SK-N-SH treated with all-trans-retinoic acid at 6 μM for 48 hours (cell line): ENCODE data around the gene UROS.

Experiments
- ATAC-seq: fragments of 200-7000 bp; cut with Tn5 transposase; 3 replicates; pipeline ENCODE4 v1.9.1; 2020; ENCODE audit warnings: mild to moderate bottlenecking, moderate library complexity
- CSDC2 ChIP-seq: fragments of 250-450 bp; sonication (Bioruptor Pico); IDR thresholded peaks from 2 replicates; pipeline ENCODE4 v1.5.0; 2020; ENCODE audit warnings: mild to moderate bottlenecking, moderate library complexity
- GLIS3 ChIP-seq: fragments of 250-450 bp; sonication (Bioruptor Pico); IDR thresholded peaks from 2 replicates; pipeline ENCODE4 v1.5.0; 2020; ENCODE audit warnings: mild to moderate bottlenecking, moderate library complexity
- ISL1 ChIP-seq: fragments of 250-450 bp; sonication (Bioruptor Pico); IDR thresholded peaks from 2 replicates; pipeline ENCODE4 v2.1.2; 2022; ENCODE audit warnings: mild to moderate bottlenecking, moderate library complexity
- OSR1 ChIP-seq: fragments of 250-450 bp; sonication (Bioruptor Pico); IDR thresholded peaks from 2 replicates; pipeline ENCODE4 v1.8.0; 2022; ENCODE audit warnings: moderate library complexity, mild to moderate bottlenecking, inconsistent platforms
- PPARA ChIP-seq: fragments of 250-450 bp; sonication (Bioruptor Pico); IDR thresholded peaks from 2 replicates; pipeline ENCODE4 v1.5.0; 2020; ENCODE audit warnings: mild to moderate bottlenecking, borderline replicate concordance
- RARB ChIP-seq: fragments of 250-450 bp; sonication (Bioruptor Pico); IDR thresholded peaks from 2 replicates; pipeline ENCODE4 v1.8.0; 2021; ENCODE audit warnings: mild to moderate bottlenecking, moderate library complexity
- TCF4 ChIP-seq: fragments of 250-450 bp; sonication (Bioruptor Pico); IDR thresholded peaks from 2 replicates; pipeline ENCODE4 v1.8.0; 2021; ENCODE audit warnings: mild to moderate bottlenecking, moderate library complexity, borderline replicate concordance
- TOX ChIP-seq: fragments of 250-450 bp; sonication (Bioruptor Pico); IDR thresholded peaks from 2 replicates; pipeline ENCODE4 v1.8.0; 2021; ENCODE audit warnings: mild to moderate bottlenecking, moderate library complexity, borderline replicate concordance
- ZC3H10 ChIP-seq: fragments of 250-450 bp; sonication (Bioruptor Pico); IDR thresholded peaks from 2 replicates; pipeline ENCODE4 v1.5.1; 2021; ENCODE audit warnings: mild to moderate bottlenecking, moderate library complexity
- ZFP3 ChIP-seq: fragments of 250-450 bp; sonication (Bioruptor Pico); IDR thresholded peaks from 2 replicates; pipeline ENCODE4 v1.5.0; 2020; ENCODE audit warnings: mild to moderate bottlenecking, moderate library complexity
- ZFP30 ChIP-seq: fragments of 450-650 bp; formaldehyde crosslinking; IDR thresholded peaks from 2 replicates; pipeline ENCODE4 v1.5.0; 2022; ENCODE audit warnings: mild to moderate bottlenecking, moderate library complexity
- ZNF70 ChIP-seq: fragments of 450-650 bp; formaldehyde crosslinking; IDR thresholded peaks from 2 replicates; pipeline ENCODE4 v1.5.0; 2020; ENCODE audit warnings: mild to moderate bottlenecking, moderate library complexity
- ZNF8 ChIP-seq: fragments of 450-650 bp; formaldehyde crosslinking; IDR thresholded peaks from 2 replicates; pipeline ENCODE4 v1.5.0; 2020; ENCODE audit warnings: mild to moderate bottlenecking, moderate library complexity
- TF ChIP-seq, protein P1 (sequence below): fragments of 250-450 bp; sonication (Bioruptor Pico); IDR thresholded peaks from 2 replicates; pipeline ENCODE4 v1.8.0; 2021; ENCODE audit warnings: low read depth, mild to moderate bottlenecking, moderate library complexity, borderline replicate concordance
- TF ChIP-seq, protein P2 (sequence below): fragments of 250-450 bp; sonication (Bioruptor Pico); IDR thresholded peaks from 2 replicates; pipeline ENCODE4 v1.8.0; 2020; ENCODE audit warnings: mild to moderate bottlenecking, moderate library complexity, borderline replicate concordance
- TF ChIP-seq, protein P3 (sequence below): fragments of 250-450 bp; sonication (Bioruptor Pico); IDR thresholded peaks from 2 replicates; pipeline ENCODE4 v1.5.1; 2020; ENCODE audit warnings: low read depth, mild to moderate bottlenecking, moderate library complexity
- TF ChIP-seq, protein P4 (sequence below): fragments of 250-450 bp; sonication (Bioruptor Pico); IDR thresholded peaks from 2 replicates; pipeline ENCODE4 v1.5.1; 2021; ENCODE audit warnings: mild to moderate bottlenecking, moderate library complexity
- TF ChIP-seq, protein P5 (sequence below): fragments of 250-450 bp; sonication (Bioruptor Pico); IDR thresholded peaks from 2 replicates; pipeline ENCODE4 v1.5.0; 2020; ENCODE audit warnings: mild to moderate bottlenecking, moderate library complexity

Gene UROS

DNA sequence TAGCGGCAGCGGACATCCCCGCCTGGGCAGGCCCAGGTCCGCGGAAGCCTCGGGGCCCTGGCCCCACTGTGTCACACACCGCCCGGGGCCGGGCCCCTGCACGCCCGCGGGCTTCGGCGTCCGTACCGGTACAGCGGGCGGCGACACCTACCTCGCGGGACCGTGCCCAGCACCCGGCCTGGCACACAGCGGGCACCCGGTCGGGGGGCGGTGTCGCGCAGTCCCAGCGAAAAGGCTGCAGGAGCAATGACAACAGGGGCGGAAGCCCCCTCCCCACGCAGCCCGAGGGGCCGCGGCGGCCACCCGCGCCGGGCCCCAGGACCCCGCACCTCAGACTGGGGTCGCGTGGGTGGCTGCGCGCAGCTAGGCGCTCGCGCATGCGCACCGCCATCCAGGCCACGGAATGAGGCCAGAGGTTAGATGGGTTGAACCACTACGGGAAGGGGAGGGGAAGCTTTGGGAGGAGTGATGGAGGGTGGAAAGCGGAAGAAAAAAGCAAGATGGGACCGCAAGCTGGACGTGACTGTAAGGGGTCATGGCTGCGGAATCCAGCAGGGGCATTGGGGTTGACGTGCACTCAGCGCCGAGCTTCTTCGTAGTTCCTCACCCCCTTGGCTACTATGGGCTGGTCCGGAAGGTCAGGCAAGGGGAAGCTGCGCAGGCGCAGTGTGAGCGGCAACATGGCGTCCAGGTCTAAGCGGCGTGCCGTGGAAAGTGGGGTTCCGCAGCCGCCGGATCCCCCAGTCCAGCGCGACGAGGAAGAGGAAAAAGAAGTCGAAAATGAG, at the start of gene UROS, which contains the start of gene BCCIP:
TSS of gene UROS (minus strand) at position 381 of the 785 bp plus-strand sequence. CDS start 6,759 bp downstream, outside the sequence.
TSS of gene BCCIP (plus strand) at position 669 of the 785 bp plus-strand sequence. CDS start at position 681, 12 bp downstream.
- TF ChIP-seq PPARA (CRISPR knock-in tag) (no peak), ISL1 (CRISPR knock-in tag) (no peak), ZC3H10 (CRISPR knock-in tag) (no peak), RARB (CRISPR knock-in tag) (no peak), CSDC2 (CRISPR knock-in tag) (0 out of 2 replicates have a peak, but pooled peaks have one; percentile 67), ZNF70 (no peak)
- TF ChIP-seq, protein P1, sequence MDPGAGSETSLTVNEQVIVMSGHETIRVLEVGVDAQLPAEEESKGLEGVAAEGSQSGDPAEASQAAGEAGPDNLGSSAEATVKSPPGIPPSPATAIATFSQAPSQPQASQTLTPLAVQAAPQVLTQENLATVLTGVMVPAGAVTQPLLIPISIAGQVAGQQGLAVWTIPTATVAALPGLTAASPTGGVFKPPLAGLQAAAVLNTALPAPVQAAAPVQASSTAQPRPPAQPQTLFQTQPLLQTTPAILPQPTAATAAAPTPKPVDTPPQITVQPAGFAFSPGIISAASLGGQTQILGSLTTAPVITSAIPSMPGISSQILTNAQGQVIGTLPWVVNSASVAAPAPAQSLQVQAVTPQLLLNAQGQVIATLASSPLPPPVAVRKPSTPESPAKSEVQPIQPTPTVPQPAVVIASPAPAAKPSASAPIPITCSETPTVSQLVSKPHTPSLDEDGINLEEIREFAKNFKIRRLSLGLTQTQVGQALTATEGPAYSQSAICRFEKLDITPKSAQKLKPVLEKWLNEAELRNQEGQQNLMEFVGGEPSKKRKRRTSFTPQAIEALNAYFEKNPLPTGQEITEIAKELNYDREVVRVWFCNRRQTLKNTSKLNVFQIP (CRISPR knock-in tag), result no peak
- TF ChIP-seq, protein P2, sequence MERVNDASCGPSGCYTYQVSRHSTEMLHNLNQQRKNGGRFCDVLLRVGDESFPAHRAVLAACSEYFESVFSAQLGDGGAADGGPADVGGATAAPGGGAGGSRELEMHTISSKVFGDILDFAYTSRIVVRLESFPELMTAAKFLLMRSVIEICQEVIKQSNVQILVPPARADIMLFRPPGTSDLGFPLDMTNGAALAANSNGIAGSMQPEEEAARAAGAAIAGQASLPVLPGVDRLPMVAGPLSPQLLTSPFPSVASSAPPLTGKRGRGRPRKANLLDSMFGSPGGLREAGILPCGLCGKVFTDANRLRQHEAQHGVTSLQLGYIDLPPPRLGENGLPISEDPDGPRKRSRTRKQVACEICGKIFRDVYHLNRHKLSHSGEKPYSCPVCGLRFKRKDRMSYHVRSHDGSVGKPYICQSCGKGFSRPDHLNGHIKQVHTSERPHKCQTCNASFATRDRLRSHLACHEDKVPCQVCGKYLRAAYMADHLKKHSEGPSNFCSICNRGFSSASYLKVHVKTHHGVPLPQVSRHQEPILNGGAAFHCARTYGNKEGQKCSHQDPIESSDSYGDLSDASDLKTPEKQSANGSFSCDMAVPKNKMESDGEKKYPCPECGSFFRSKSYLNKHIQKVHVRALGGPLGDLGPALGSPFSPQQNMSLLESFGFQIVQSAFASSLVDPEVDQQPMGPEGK (CRISPR knock-in tag), result no peak
- TF ChIP-seq, protein P3, sequence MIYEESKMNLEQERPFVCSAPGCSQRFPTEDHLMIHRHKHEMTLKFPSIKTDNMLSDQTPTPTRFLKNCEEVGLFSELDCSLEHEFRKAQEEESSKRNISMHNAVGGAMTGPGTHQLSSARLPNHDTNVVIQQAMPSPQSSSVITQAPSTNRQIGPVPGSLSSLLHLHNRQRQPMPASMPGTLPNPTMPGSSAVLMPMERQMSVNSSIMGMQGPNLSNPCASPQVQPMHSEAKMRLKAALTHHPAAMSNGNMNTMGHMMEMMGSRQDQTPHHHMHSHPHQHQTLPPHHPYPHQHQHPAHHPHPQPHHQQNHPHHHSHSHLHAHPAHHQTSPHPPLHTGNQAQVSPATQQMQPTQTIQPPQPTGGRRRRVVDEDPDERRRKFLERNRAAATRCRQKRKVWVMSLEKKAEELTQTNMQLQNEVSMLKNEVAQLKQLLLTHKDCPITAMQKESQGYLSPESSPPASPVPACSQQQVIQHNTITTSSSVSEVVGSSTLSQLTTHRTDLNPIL, result no peak
- ATAC-seq, result peak; percentile 87

DNA sequence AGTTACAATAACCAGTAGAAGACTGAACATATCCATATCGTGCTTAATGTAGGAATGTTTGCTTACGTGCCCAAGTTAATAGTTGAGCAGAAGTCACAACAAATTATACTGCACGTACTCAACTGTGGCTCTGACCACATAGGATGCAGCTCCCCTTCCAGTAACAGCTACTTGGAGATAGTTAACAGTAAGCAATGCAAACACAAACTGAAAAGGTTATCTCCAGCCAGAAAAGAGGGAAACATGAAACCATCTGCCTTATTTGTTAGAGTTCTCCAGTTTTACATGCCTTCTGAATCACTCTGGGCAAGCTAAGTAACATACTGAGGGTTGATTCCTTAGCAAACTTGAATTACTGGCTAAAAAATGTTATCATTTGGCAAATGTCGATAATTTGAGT, 48.3 kb upstream of the UROS start:
- TF ChIP-seq, protein P2 (CRISPR knock-in tag), result no peak
- TF ChIP-seq GLIS3 (no peak), OSR1 (CRISPR knock-in tag) (no peak), ZNF8 (CRISPR knock-in tag) (no peak), ISL1 (CRISPR knock-in tag) (no peak)
- TF ChIP-seq, protein P1 (CRISPR knock-in tag), result no peak
- TF ChIP-seq, protein P3, result no peak
- ATAC-seq, result peak; percentile 86

DNA sequence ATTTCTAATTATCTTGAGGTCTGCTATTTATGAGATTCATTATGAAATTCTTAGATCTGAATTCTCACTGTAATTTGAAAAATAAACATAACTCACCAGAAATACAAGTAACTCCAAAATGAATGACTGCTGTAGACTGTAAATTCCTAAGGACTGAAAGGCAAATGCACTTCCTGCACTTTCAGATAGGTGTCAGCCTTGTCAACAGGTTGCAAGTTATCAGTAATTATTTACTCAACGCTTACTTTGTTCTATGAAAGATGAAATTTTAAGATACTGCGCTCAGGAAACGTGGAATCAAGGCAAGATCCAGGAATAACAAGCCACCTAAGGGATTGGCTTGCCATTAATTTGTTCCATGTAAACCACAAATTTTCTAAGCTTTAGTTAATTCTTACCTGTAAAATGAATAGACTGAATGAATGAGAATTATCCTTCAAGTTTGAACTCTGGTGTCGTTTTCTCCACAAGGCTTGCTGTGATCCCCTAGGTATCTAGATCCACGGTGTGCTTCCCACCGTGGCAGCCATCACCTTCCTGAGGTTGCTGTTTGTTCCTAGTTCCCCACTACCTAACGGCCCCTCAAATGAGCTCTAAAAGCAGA, 45.4 kb upstream of the UROS start:
- ATAC-seq, result peak; percentile 71
- TF ChIP-seq TCF4 (no peak), OSR1 (CRISPR knock-in tag) (no peak), ISL1 (CRISPR knock-in tag) (no peak), GLIS3 (no peak), RARB (CRISPR knock-in tag) (no peak), CSDC2 (CRISPR knock-in tag) (no peak), TOX (CRISPR knock-in tag) (no peak), ZFP30 (no peak), ZFP3 (CRISPR knock-in tag) (no peak)
- TF ChIP-seq, protein P4, sequence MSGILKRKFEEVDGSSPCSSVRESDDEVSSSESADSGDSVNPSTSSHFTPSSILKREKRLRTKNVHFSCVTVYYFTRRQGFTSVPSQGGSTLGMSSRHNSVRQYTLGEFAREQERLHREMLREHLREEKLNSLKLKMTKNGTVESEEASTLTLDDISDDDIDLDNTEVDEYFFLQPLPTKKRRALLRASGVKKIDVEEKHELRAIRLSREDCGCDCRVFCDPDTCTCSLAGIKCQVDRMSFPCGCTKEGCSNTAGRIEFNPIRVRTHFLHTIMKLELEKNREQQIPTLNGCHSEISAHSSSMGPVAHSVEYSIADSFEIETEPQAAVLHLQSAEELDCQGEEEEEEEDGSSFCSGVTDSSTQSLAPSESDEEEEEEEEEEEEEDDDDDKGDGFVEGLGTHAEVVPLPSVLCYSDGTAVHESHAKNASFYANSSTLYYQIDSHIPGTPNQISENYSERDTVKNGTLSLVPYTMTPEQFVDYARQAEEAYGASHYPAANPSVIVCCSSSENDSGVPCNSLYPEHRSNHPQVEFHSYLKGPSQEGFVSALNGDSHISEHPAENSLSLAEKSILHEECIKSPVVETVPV (CRISPR knock-in tag), result no peak
- TF ChIP-seq, protein P5, sequence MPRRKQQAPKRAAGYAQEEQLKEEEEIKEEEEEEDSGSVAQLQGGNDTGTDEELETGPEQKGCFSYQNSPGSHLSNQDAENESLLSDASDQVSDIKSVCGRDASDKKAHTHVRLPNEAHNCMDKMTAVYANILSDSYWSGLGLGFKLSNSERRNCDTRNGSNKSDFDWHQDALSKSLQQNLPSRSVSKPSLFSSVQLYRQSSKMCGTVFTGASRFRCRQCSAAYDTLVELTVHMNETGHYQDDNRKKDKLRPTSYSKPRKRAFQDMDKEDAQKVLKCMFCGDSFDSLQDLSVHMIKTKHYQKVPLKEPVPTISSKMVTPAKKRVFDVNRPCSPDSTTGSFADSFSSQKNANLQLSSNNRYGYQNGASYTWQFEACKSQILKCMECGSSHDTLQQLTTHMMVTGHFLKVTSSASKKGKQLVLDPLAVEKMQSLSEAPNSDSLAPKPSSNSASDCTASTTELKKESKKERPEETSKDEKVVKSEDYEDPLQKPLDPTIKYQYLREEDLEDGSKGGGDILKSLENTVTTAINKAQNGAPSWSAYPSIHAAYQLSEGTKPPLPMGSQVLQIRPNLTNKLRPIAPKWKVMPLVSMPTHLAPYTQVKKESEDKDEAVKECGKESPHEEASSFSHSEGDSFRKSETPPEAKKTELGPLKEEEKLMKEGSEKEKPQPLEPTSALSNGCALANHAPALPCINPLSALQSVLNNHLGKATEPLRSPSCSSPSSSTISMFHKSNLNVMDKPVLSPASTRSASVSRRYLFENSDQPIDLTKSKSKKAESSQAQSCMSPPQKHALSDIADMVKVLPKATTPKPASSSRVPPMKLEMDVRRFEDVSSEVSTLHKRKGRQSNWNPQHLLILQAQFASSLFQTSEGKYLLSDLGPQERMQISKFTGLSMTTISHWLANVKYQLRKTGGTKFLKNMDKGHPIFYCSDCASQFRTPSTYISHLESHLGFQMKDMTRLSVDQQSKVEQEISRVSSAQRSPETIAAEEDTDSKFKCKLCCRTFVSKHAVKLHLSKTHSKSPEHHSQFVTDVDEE (CRISPR knock-in tag), result no peak
- TF ChIP-seq, protein P3, result no peak
